Raji (cell line): ENCODE data around the gene FMNL2.

ENCODE experiments used
- POLR2A ChIP-seq: IDR thresholded peaks from 2 replicates; pipeline ENCODE4 v1.6.1; 2011; ENCODE audit warnings: low read depth, low read length, control low read depth; ENCODE audit not compliant: insufficient read depth

The FMNL2 gene

GRCh38 chr2:152354069-152354755 is 19.2 kb downstream of the FMNL2 start:
- no peak for TF ChIP-seq POLR2A

- no peak for TF ChIP-seq POLR2A
Measured at GRCh38 chr2:152354909-152355308, 19.9 kb downstream of the FMNL2 start.

- TF ChIP-seq POLR2A, result no peak
Measured at GRCh38 chr2:152355409-152355831, 20.4 kb downstream of the FMNL2 start.

GRCh38 chr2:152359573-152360363 is 24.8 kb downstream of the FMNL2 start:
- TF ChIP-seq POLR2A, result no peak

- TF ChIP-seq POLR2A, result no peak
Measured at GRCh38 chr2:152363936-152364335, 29.0 kb downstream of the FMNL2 start.

- no peak for TF ChIP-seq POLR2A
Measured at GRCh38 chr2:152367547-152368390, 32.8 kb downstream of the FMNL2 start.

GRCh38 chr2:152369176-152369860 is 34.3 kb downstream of the FMNL2 start:
- TF ChIP-seq POLR2A, result no peak

GRCh38 chr2:152370783-152371182 is 35.8 kb downstream of the FMNL2 start:
- no peak for TF ChIP-seq POLR2A

- no peak for TF ChIP-seq POLR2A
Measured at GRCh38 chr2:152372438-152372984, 37.5 kb downstream of the FMNL2 start.

- TF ChIP-seq POLR2A, result no peak
Measured at GRCh38 chr2:152375174-152375573, 40.2 kb downstream of the FMNL2 start.

- no peak for TF ChIP-seq POLR2A
Measured at GRCh38 chr2:152376385-152376784, 41.4 kb downstream of the FMNL2 start.

GRCh38 chr2:152376968-152377367 is 42.0 kb downstream of the FMNL2 start:
- TF ChIP-seq POLR2A, result no peak

- no peak for TF ChIP-seq POLR2A
Measured at GRCh38 chr2:152379089-152379488, 44.1 kb downstream of the FMNL2 start.

GRCh38 chr2:152380261-152381055 is 45.5 kb downstream of the FMNL2 start:
- no peak for TF ChIP-seq POLR2A
